Measurements from ENCODE around the gene ACOX3.

DNA sequence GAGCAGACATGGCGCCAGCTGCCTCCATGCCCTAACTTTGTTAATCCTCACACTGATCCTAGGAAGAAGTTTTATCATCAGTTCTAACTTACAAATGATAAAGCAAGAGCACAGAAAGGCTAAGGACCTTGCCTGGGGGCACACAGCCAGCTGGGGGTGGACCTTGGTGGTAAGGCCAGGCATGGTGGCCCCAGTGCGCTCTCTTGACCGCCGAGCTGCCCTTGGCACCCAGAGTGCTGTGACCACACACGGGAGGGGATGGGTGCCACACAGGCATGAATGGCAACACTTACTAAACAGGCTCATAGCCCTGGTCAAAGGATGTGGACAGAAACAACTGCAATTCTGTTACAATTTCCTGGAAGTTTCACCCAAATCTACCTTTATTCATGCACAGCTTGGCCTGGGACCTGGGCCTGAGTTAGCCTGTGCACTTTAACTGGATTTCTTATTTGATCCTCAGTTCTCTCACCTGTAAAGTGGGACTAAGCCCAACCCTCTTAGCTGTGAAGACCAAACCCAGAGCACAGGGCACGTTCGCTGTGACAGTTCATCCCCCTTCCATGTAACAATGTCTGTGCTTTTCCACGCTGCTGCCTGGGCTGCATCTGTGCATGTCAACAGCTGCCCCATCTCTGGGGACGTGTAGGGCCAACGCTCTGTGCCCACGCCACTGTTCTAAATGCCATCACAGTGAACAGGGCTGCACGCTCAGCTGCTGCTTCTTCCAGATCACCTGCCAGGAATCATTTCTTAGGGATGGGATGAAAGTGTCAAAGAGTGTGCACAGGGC, 44.8 kb downstream of the ACOX3 start:
- no peak for TF ChIP-seq POLR2A (IDR thresholded peaks at IDR 0.05; ENCODE audit: low read depth, low read length)
- TF ChIP-seq TAF1 (IDR thresholded peaks at IDR 0.05; ENCODE audit: low read depth, low read length) = no peak

Measured in GM12891 (cell line).